Sciatic nerve (tissue), 2 donors: ENCODE results near the gene DENND1C. TPM values are rescaled to one million over a fixed set of nuclear protein-coding genes. Genes with fewer than 3 reads are reported as not detected.
A peak's percentile ranks its signal among the peaks of the same experiment; 100 is the strongest.

Source experiments
- ATAC-seq: fragments of 200-7000 bp; cut with Tn5 transposase; one replicate; pipeline ENCODE4 v1.9.1; 2020; ENCODE audit warnings: mild to moderate bottlenecking, moderate library complexity
- DNase-seq: peaks from one replicate; pipeline ENCODE4 v3.0.0-alpha.2; 2020; ENCODE audit warnings: low spot score
- intact Hi-C: fragments of 100-400 bp; cut with DNase I; formaldehyde crosslinking; loops from one replicate; pipeline ENCODE4 v1.14.2; 2022
- total RNA-seq: library from RNA; stranded (reverse); fragmentation: NEBNext Ultra II Directional; extraction: Animal tissue kit (Norgen Biotek cat#: 25700); gene quantifications from one replicate; pipeline ENCODE4 v1.2.1, GENCODE V29; 2021
- donor health status: DM: no; HTN: no; CAD: no.
- donor health status: DM: no; HTN: no; CAD: no.

DENND1C gene
- total RNA-seq = 5.5 TPM

DNA sequence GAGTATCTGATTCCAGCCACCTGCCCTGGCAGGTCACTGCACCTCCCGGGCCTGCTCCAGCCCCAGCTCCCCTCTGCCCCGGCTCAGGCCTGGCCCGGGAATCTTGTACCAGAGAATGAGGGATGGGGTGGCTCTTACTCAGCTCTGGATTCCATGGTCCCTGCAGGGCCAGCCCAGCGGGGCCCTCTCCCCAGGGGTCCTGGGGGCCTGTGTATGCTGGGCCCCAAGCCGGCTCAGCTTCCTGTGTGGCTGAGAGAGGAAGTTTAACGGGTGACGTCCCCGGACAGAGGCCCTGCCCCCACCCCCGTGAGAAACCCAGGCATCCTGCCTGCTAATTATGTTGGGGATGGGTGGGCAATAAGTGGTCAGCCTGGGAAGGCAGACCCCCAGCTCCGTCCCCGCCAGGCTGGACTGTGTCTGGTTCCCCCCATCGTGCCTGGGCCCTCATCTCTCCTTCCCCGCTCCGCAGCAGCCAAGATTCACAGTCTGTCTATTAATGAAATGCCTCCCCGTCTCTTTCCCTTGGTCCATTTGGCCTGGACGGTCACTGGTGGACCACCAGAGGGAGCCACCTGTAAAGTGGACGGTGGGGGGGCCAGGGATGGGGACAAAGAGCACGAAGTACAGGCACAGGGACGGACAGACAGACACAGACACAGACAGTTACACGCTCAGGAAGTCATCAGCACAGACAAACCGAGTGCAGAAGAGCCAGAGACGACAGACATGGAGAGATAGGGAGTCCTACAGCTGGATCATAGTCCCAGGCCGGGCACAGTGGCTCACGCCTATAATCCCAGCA is at the start of gene DENND1C:
Gene DENND1C (minus strand): TSS at position 247 of the 802 bp plus-strand sequence. CDS start 92 bp downstream, at position 155.
- ATAC-seq (peak; percentile 67), DNase-seq (no peak)
- intact Hi-C loops = no loop called here

DNA sequence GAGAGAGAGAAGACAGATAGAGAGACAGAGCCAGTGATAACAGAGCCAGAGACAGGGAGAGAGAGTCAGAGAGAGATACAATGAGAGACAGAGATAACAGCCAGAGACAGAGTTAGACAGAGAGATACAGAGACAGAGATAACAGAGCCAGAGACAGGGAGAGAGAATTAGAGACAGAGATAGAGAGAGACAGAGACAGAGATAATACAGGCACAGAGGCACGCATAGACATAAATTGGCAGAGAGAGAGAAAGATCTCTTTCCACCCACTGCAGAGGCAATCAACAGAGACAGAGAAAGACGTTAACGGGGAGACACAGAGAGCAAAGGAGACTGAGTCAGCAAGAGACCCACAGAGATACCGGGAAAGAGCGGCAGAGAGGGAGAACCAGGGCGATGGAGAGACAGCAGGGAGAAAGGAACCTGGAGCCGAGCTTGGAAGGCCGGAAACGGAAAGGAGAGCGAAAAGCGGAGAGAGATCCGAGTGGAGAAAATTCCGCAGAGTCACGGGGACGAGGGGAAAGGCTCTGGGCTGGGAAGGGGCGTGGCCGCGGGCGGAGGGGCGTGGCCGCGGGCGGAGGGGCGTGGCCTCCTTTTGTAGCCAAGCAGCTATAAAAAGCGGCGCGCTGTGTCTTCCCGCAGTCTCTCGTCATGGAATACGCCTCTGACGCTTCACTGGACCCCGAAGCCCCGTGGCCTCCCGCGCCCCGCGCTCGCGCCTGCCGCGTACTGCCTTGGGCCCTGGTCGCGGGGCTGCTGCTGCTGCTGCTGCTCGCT is 49.0 kb upstream of the DENND1C start, which contains the start of gene TNFSF9:
Gene TNFSF9 (plus strand): TSS at position 641 of the 777 bp plus-strand sequence. CDS start 11 bp downstream, at position 652.
- ATAC-seq = peak; percentile 96
- DNase-seq = peak; percentile 95
- intact Hi-C loops = no loop called here

DNA sequence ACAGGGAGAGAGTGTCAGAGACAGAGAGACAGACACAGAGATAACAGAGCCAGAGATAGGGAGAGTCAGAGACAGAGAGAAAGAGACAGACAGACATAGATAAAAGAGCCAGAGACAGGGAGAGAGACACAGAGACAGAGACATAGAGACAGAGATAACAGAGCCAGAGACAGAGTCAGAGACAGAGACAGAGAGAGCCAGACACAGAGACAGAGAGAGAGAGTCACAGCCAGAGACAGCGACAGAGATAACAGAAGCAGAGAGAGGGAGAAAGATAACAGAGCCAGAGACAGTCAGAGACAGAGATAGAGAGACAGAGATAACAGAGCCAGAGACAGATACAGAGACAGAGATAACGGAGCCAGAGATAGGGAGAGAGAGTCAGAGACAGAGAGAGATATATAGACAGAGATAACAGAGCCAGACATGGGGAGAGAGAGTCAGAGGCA is 48.4 kb upstream of the DENND1C start:
- ATAC-seq (no peak), DNase-seq (no peak)
- intact Hi-C loops = no loop called here

GRCh38 chr19:6529351-6529750 is 47.8 kb upstream of the DENND1C start:
- ATAC-seq (no peak), DNase-seq (no peak)
- intact Hi-C loops = no loop called here

DNA sequence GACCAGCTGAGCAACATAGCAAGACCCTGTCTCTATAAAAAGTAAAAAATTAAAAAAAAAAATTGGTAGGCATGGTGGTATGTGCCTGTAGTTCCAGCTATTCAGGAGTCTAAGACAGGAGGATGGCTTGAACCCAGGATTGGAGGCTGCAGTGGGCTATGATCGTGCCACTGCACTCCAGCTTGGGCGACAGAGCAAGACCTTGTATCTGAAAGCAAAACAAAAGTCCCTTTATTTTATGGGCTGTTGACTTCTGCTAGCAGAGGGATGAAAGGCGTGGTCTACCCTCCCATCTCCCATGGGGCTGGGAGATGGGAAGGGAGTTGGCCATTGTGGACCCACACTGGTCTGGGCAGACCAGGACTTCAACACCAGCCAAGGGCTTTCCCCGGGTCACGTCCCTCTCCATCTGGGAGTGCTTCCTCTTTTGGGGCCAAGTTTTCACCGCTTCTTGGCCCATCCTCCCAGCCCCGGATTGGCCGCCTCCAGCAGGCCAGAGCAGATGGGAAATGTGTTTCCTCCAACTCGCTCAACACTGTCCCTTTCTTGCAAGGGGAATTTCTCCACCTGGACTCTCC is 47.0 kb upstream of the DENND1C start:
- intact Hi-C loops = no loop called here
- ATAC-seq (peak; percentile 59), DNase-seq (peak; percentile 69)

GRCh38 chr19:6527893-6528543 is 46.4 kb upstream of the DENND1C start:
- intact Hi-C loops = no loop called here
- DNase-seq (no peak), ATAC-seq (no peak)

GRCh38 chr19:6524311-6524710 is 42.7 kb upstream of the DENND1C start:
- intact Hi-C loops = no loop called here
- ATAC-seq (no peak), DNase-seq (no peak)

GRCh38 chr19:6522712-6523111 is 41.1 kb upstream of the DENND1C start:
- no peak for DNase-seq
- ATAC-seq = no peak
- intact Hi-C loops = no loop called here

- DNase-seq = no peak
- intact Hi-C loops = no loop called here
- peak; percentile 27 for ATAC-seq
Measured at GRCh38 chr19:6521718-6522646, 40.4 kb upstream of the DENND1C start.

DNA sequence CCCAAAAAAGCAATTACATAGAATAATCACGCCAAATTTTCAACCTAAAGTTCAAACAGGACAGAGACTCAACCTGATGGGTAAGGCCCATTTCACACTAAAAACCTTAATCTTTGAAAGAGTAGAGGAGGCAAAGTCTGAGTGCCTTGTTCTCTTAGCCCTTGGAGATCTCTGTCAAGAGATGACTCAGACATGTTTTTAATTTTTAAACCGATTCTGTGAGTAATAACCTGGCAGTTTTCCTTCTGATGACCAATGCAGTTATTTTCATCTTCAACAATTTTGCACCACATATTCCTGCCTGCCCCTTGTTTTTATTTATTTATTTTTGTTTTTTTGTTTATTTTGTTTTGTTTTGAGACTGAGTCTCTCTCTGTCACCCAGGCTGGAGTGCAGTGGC is 37.7 kb upstream of the DENND1C start:
- ATAC-seq = no peak
- intact Hi-C loops = no loop called here
- DNase-seq = no peak

- intact Hi-C loops = no loop called here
- DNase-seq = no peak
- no peak for ATAC-seq
Measured at GRCh38 chr19:6518145-6518911, 36.7 kb upstream of the DENND1C start.

GRCh38 chr19:6516659-6517291 is 35.2 kb upstream of the DENND1C start:
- intact Hi-C loops = loop anchor here (2.0 kb wide), 1 partner anchor 116 kb away; no protein-coding TSS in a partner anchor
- ATAC-seq = peak; percentile 94

DNA sequence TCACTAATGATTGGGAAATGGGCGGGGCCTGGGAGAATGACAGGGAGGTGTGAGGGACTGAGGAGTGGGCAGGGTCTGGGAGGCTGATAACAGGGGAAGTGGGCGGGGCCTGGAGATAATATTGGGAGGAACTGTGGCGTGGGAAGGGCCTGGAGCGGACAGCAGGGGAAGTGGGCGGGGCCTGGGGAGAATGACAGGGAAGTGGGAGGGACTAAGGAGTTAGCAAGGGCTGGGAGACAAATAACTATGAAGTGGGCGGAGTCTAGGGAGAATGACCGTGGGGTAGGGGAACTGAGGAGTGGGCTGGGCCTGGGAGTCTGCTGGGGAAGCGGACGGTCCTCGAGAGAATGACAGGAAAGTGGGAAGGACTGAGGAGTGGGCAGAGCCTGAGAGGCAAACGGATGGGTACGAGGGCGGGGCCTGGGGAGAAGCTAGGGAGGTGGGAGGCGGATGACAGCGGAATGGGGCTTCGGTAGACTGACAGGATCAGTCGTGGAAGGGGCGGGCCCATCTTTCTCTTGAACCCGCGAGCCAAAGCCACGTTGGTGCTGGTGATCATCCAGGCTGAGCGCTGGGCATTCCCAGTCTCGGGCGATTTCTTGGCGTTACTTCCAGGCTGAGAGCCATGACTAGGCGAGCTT is 34.6 kb upstream of the DENND1C start:
- intact Hi-C loops = loop anchor here (2.0 kb wide), 1 partner anchor 117 kb away; no protein-coding TSS in a partner anchor
- DNase-seq (peak; percentile 94), ATAC-seq (peak; percentile 91)

More at GRCh38 chr19:6516659-6517291, 35.2 kb upstream of the DENND1C start:
- DNase-seq = peak; percentile 94

DNA sequence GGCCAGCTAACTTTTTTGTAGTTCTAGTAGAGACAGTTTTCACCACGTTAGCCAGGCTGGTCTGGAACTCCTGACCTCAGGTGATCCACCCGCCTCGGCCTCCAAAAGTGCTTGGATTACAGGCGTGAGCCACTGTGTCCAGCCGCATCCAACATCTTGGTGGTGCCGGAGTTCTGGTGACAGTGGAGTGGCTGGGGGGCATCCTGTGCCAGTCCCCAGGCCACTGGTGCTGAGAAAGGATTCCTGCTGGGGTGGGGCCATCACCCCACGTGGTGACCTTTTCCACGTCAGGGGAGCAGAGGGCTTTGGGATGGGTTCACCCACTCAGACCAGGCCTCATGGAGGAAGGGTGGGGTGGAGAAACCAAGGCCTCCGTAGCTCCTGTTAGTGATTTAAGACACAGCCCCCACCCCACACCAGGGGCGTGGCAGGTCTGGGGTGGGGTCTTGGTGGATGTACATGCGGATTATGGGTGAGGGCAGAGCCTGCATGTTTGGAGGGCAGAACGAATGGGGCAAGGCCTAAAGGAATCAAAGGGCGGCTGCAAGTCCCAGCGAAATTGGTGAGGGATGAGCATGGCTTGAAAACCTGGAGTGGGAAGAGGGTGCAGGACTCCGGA is 33.4 kb upstream of the DENND1C start:
- intact Hi-C loops = no loop called here
- DNase-seq (no peak), ATAC-seq (no peak)

GRCh38 chr19:6514089-6514488 is 32.5 kb upstream of the DENND1C start:
- no peak for ATAC-seq
- intact Hi-C loops = no loop called here
- no peak for DNase-seq

- ATAC-seq = no peak
- DNase-seq = no peak
- intact Hi-C loops = no loop called here
Measured at GRCh38 chr19:6510618-6511017, 29.0 kb upstream of the DENND1C start.
